ENCODE results near the gene ITGA2.

Gene ITGA2

GRCh38 chr5:53066088-53066487 lies 76.9 kb downstream of the ITGA2 start:
- DNase-seq, result no peak

GRCh38 chr5:53067641-53068040 lies 78.5 kb downstream of the ITGA2 start:
- DNase-seq, result no peak

GRCh38 chr5:53068291-53068836 lies 79.2 kb downstream of the ITGA2 start:
- no peak for DNase-seq

- DNase-seq, result no peak
Measured at GRCh38 chr5:53069626-53070025, 80.5 kb downstream of the ITGA2 start.

- DNase-seq, result no peak
Measured at GRCh38 chr5:53071298-53071697, 82.1 kb downstream of the ITGA2 start.

GRCh38 chr5:53071738-53072137 lies 82.6 kb downstream of the ITGA2 start:
- no peak for DNase-seq

- DNase-seq, result no peak
Measured at GRCh38 chr5:53073348-53073747, 84.2 kb downstream of the ITGA2 start.

- no peak for DNase-seq
Measured at GRCh38 chr5:53076014-53076583, 86.9 kb downstream of the ITGA2 start.

GRCh38 chr5:53080271-53080670 lies 91.1 kb downstream of the ITGA2 start:
- DNase-seq, result no peak

- no peak for DNase-seq
Measured at GRCh38 chr5:53083927-53084326, 94.8 kb downstream of the ITGA2 start.

GRCh38 chr5:53084546-53085255 lies 95.5 kb downstream of the ITGA2 start:
- DNase-seq, result no peak

- no peak for DNase-seq
Measured at GRCh38 chr5:53087171-53087570, 98.0 kb downstream of the ITGA2 start.

GRCh38 chr5:53087621-53088121 lies 98.5 kb downstream of the ITGA2 start:
- no peak for DNase-seq

- DNase-seq, result no peak
Measured at GRCh38 chr5:53089481-53089991, 100.4 kb downstream of the ITGA2 start.

- DNase-seq, result no peak
Measured at GRCh38 chr5:53090229-53090628, 101.1 kb downstream of the ITGA2 start.

- DNase-seq, result no peak
Measured at GRCh38 chr5:53091289-53091688, 102.1 kb downstream of the ITGA2 start.

- no peak for DNase-seq
Measured at GRCh38 chr5:53092242-53092641, 103.1 kb downstream of the ITGA2 start.

- DNase-seq, result no peak
Measured at GRCh38 chr5:53095217-53095616, 106.1 kb downstream of the ITGA2 start.

GRCh38 chr5:53095931-53096525 lies 106.9 kb downstream of the ITGA2 start:
- DNase-seq, result peak; percentile 58

GRCh38 chr5:53099546-53099945 lies 110.4 kb downstream of the ITGA2 start:
- no peak for DNase-seq

- no peak for DNase-seq
Measured at GRCh38 chr5:53100606-53101005, 111.5 kb downstream of the ITGA2 start.

GRCh38 chr5:53105611-53106300 lies 116.6 kb downstream of the ITGA2 start:
- no peak for DNase-seq

- peak; percentile 54 for DNase-seq
Measured at GRCh38 chr5:53109056-53109442, 119.9 kb downstream of the ITGA2 start.
